T-helper 1 cell treated with Interleukin-12 subunit alpha and Interleukin-12 subunit beta and Interleukin-4 antibody, amounts not matched to agents 30 ng/mL and 1 ng/mL, for 36 hours (primary cell): ENCODE data around the gene LGMN. TPM values are rescaled to one million over a fixed set of nuclear protein-coding genes. Genes with fewer than 3 reads are reported as not detected.

Source experiments
- intact Hi-C: fragments of 100-400 bp; cut with micrococcal nuclease; formaldehyde crosslinking; loops from one replicate; pipeline ENCODE4 v1.15.1; 2024
- total RNA-seq: library from RNA; stranded (reverse); gene quantifications from 2 replicates; pipeline ENCODE4 v1.2.3, GENCODE V29; 2022

Gene LGMN
- total RNA-seq, 1 donor from 2014 or later = 5.9 TPM

- intact Hi-C loops = no loop called here
Measured at GRCh38 chr14:92702441-92702918, 45.9 kb downstream of the LGMN start.

- intact Hi-C loops = no loop called here
Measured at GRCh38 chr14:92701826-92702225, 46.6 kb downstream of the LGMN start.

GRCh38 chr14:92698393-92698792, 50.0 kb downstream of the LGMN start:
- intact Hi-C loops = no loop called here

GRCh38 chr14:92696366-92696765, 52.1 kb downstream of the LGMN start:
- intact Hi-C loops = no loop called here

- intact Hi-C loops = no loop called here
Measured at GRCh38 chr14:92695562-92695961, 52.9 kb downstream of the LGMN start.

GRCh38 chr14:92694807-92695206, 53.6 kb downstream of the LGMN start:
- intact Hi-C loops = no loop called here

GRCh38 chr14:92693998-92694795, 54.2 kb downstream of the LGMN start:
- intact Hi-C loops = no loop called here

GRCh38 chr14:92692822-92693226, 55.6 kb downstream of the LGMN start:
- intact Hi-C loops = no loop called here

- intact Hi-C loops = no loop called here
Measured at GRCh38 chr14:92690171-92691011, 58.0 kb downstream of the LGMN start.

- intact Hi-C loops = no loop called here
Measured at GRCh38 chr14:92688434-92689375, 59.7 kb downstream of the LGMN start.

- intact Hi-C loops = loop anchor here (1.0 kb wide), 1 partner anchor 95 kb away; no protein-coding TSS in a partner anchor
Measured at GRCh38 chr14:92687681-92688433, 60.6 kb downstream of the LGMN start.

- intact Hi-C loops = loop anchor here (1.0 kb wide), 1 partner anchor 96 kb away; no protein-coding TSS in a partner anchor
Measured at GRCh38 chr14:92686900-92687427, 61.5 kb downstream of the LGMN start.

- intact Hi-C loops = no loop called here
Measured at GRCh38 chr14:92686411-92686899, 62.0 kb downstream of the LGMN start.

GRCh38 chr14:92685784-92686355, 62.6 kb downstream of the LGMN start:
- intact Hi-C loops = no loop called here

- intact Hi-C loops = loop anchor here (5.0 kb wide), 3 partner anchors 73 to 643 kb away; partner anchors contain the start of gene TRIP11
Measured at GRCh38 chr14:92684801-92685560, 63.4 kb downstream of the LGMN start.

GRCh38 chr14:92683041-92683440, 65.4 kb downstream of the LGMN start:
- intact Hi-C loops = loop anchor here (5.0 kb wide), 3 partner anchors 71 to 641 kb away; partner anchors contain the start of gene TRIP11

GRCh38 chr14:92680781-92681650, 67.4 kb downstream of the LGMN start:
- intact Hi-C loops = loop anchor here (1.0 to 5.0 kb wide), 8 partner anchors 30 to 639 kb away; partner anchors contain the start of gene TRIP11
